Erythroblast (primary cell): ENCODE data around the gene SBK1.

ENCODE experiments used
- GATA1 ChIP-seq: IDR thresholded peaks from 2 replicates; pipeline ENCODE4 v1.6.1; 2011; ENCODE audit warnings: low read depth, mild to moderate bottlenecking, control low read depth, low read length, moderate library complexity
- POLR2A ChIP-seq: IDR thresholded peaks from 2 replicates; pipeline ENCODE4 v1.6.1; 2011; ENCODE audit warnings: mild to moderate bottlenecking, low read length

GRCh38 chr16:28301154-28301553 lies 8.8 kb downstream of the SBK1 start:
- TF ChIP-seq POLR2A (no peak), GATA1 (no peak)
